Measurements from ENCODE around the gene EEFSEC. TPM values are rescaled to one million over a fixed set of nuclear protein-coding genes. Genes with fewer than 3 reads are reported as not detected.

EEFSEC gene
- total and polyA plus RNA-seq, 2 of the 8 experiments (the other 6 are each of a cell fraction or from before 2014, with no cell fraction given): 13.1 to 19.8 TPM

DNA sequence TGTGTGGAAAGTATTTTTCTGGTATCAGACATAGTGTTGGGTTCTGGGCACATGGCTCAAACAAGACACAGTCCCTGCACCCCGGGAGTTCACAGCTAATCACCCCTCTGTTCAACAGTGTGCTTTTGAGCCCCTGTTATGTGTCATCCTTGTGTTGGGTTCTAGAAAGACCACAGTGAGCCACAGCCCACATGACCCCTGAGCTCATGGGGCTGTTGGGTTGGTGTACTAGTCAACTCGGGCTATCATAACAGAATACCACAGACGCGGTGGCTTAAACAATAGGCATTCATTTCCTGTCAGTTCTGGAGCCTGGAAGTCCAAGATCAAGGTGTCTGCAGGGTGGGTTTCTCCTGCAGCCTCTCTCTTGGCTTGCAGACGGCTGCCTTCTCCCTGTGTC, 213.4 kb downstream of the EEFSEC start:
- Histone ChIP-seq H3K23me2 (ENCODE audit: low read depth, low read length) (no peaks in the 10 kb centered on the region), H3K18ac (ENCODE audit: extremely low read depth, low read length) (no peak overlapping the region), H4K91ac (replicated peaks; ENCODE audit: insufficient read length, low read length) (no peak overlapping the region), H3K4me3 (ENCODE audit: extremely low read depth in 1 of 4, insufficient read depth in 2 of 4, low read depth in 3 of 4, low read length in 4 of 4) (no peak overlapping the region), H2BK20ac (ENCODE audit: low read length) (no peak overlapping the region), H3K4me1 (replicated peaks in 1 of 4; ENCODE audit: control insufficient read depth in 3 of 4, insufficient read depth in 4 of 4, low read length in 3 of 4) (peaks cover 0 to 6% (median 0%) of the 10 kb centered on the region in 4 experiments; a peak in 2 of 7 replicates), H3K14ac (ENCODE audit: insufficient read length) (no peak overlapping the region), H3K79me1 (ENCODE audit: low read depth, low read length) (0 out of 2 replicates have a peak, but pooled peaks cover 2% of the 10 kb centered on the region), H4K5ac (ENCODE audit: insufficient read length, low read depth, low read length) (no peak overlapping the region), H3K27me3 (replicated peaks in 1 of 4; ENCODE audit: control insufficient read depth in 3 of 4, extremely low read depth in 1 of 4, insufficient read depth in 3 of 4, low read length in 3 of 4) (no peaks in the 10 kb centered on the region; a peak in 1 of 7 replicates), H3K4me2 (ENCODE audit: insufficient read depth in 1 of 2, low read depth in 2 of 2, low read length in 2 of 2) (no peak overlapping the region), H3K9me3 (ENCODE audit: insufficient read depth in 2 of 2, low read depth in 1 of 2, low read length in 1 of 2) (no peaks in the 10 kb centered on the region), H3K4ac (replicated peaks; ENCODE audit: insufficient read length, low read depth, low read length) (no peak overlapping the region), H3K56ac (replicated peaks; ENCODE audit: insufficient read length, low read depth, low read length) (no peak overlapping the region), H4K20me1 (replicated peaks in 1 of 2; ENCODE audit: control insufficient read depth in 1 of 2, insufficient read depth in 2 of 2, low read length in 2 of 2) (no peaks in the 10 kb centered on the region), H2AFZ (ENCODE audit: low read length) (no peak overlapping the region), H3K36me3 (ENCODE audit: control insufficient read depth in 2 of 4, insufficient read depth in 4 of 4, low read length in 3 of 4) (no peaks in the 10 kb centered on the region), H3K27ac (ENCODE audit: low read depth, low read length) (no peak overlapping the region), H3K23ac (ENCODE audit: insufficient read length) (no peak overlapping the region), H3K9ac (replicated peaks in 1 of 4; ENCODE audit: extremely low read depth in 1 of 4, low read depth in 3 of 4, low read length in 3 of 4) (no peak overlapping the region), H3K79me2 (ENCODE audit: control insufficient read depth in 1 of 2, insufficient read depth in 2 of 2, low read length in 2 of 2) (no peaks in the 10 kb centered on the region), H2BK15ac (ENCODE audit: low read length) (no peak overlapping the region), H2AK5ac (ENCODE audit: low read depth, low read length) (no peak overlapping the region; the same call in 1 of the 2 replicates), H2BK12ac (ENCODE audit: low read depth, low read length) (no peak overlapping the region), H4K8ac (ENCODE audit: extremely low read depth, insufficient read depth, low read length) (no peak overlapping the region), H2BK5ac (ENCODE audit: low read depth, low read length) (no peak overlapping the region), H2BK120ac (replicated peaks; ENCODE audit: low read depth, low read length) (no peak overlapping the region)
- 89% methylated on average over 5 of the region's 5 CpGs; no CpG with 5 or more reads in 1 of the 2 experiments for WGBS, 2 experiments (ENCODE audit: extremely low coverage in 1 of 2, insufficient coverage in 1 of 2, insufficient read length in 1 of 2, insufficient replicate concordance in 2 of 2, low coverage in 1 of 2, low lambda C conversion rate in 2 of 2, missing lambda C conversion rate in 1 of 2)
- CTCF ChIA-PET (ENCODE audit: partially characterized antibody): interaction anchor here (0.8 to 1.1 kb wide), 3 partner anchors 10 to 110 kb away, joined by 3 read pairs; no protein-coding TSS in a partner anchor
- FAIRE-seq (no peak), DNase-seq (ENCODE audit: low read depth in 1 of 2, low spot score in 2 of 2) (no peak)
- POLR2A ChIA-PET (ENCODE audit: partially characterized antibody): no interaction called here
- TF ChIP-seq, protein P1, sequence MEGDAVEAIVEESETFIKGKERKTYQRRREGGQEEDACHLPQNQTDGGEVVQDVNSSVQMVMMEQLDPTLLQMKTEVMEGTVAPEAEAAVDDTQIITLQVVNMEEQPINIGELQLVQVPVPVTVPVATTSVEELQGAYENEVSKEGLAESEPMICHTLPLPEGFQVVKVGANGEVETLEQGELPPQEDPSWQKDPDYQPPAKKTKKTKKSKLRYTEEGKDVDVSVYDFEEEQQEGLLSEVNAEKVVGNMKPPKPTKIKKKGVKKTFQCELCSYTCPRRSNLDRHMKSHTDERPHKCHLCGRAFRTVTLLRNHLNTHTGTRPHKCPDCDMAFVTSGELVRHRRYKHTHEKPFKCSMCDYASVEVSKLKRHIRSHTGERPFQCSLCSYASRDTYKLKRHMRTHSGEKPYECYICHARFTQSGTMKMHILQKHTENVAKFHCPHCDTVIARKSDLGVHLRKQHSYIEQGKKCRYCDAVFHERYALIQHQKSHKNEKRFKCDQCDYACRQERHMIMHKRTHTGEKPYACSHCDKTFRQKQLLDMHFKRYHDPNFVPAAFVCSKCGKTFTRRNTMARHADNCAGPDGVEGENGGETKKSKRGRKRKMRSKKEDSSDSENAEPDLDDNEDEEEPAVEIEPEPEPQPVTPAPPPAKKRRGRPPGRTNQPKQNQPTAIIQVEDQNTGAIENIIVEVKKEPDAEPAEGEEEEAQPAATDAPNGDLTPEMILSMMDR (IDR thresholded peaks at IDR 0.05; ENCODE audit: control extremely low read depth in 1 of 3, insufficient read depth in 1 of 3, low read depth in 1 of 3, low read length in 3 of 3): no peak
- TF ChIP-seq EGR1 (IDR thresholded peaks at IDR 0.05; ENCODE audit: borderline replicate concordance, low read depth, low read length) (no peak), EZH2 (IDR thresholded peaks at IDR 0.05; ENCODE audit: low read depth, low read length, severe bottlenecking) (no peak), RFX5 (IDR thresholded peaks at IDR 0.05; ENCODE audit: borderline replicate concordance, low read depth, low read length) (no peak), NRF1 (IDR thresholded peaks at IDR 0.05; ENCODE audit: low read depth, low read length) (no peak), CBX5 (IDR thresholded peaks at IDR 0.05; ENCODE audit: low read depth, low read length) (no peak), NANOG (IDR thresholded peaks at IDR 0.05; ENCODE audit: insufficient read depth, low read depth, low read length, poor library complexity, severe bottlenecking) (no peak), TAF1 (IDR thresholded peaks at IDR 0.05; ENCODE audit: low read depth, low read length) (no peak), SRF (IDR thresholded peaks at IDR 0.05; ENCODE audit: low read depth, low read length) (no peak), CREB1 (IDR thresholded peaks at IDR 0.05) (no peak), EP300 (IDR thresholded peaks at IDR 0.05; ENCODE audit: borderline replicate concordance in 1 of 2, low read depth in 2 of 2, low read length in 2 of 2) (no peak)
